Smooth muscle cell (in vitro differentiated cells): Measurements from ENCODE around the gene H6PD. TPM values are rescaled to one million over a fixed set of nuclear protein-coding genes. Genes with fewer than 3 reads are reported as not detected.

Source experiments
- DNase-seq: peaks from one replicate; lab custom pipeline; 2025; ENCODE audit not compliant: unreplicated experiment; lab: John Stamatoyannopoulos, UW
- H2AFZ ChIP-seq: fragments of 200-600 bp; sonication (generic); 2 replicates; pipeline ENCODE4 v1.6.0; 2016; ENCODE audit warnings: antibody characterized with exemption, low read depth, mild to moderate bottlenecking
- H3F3A ChIP-seq: fragments of 200-600 bp; sonication (generic); 2 replicates; pipeline ENCODE4 v1.6.0; 2017; ENCODE audit warnings: antibody characterized with exemption, low read depth
- H3K27ac ChIP-seq: fragments of 200-600 bp; sonication (generic); 2 replicates; pipeline ENCODE4 v1.5.1; 2016; ENCODE audit warnings: low read depth, mild to moderate bottlenecking
- H3K27me3 ChIP-seq: fragments of 200-600 bp; sonication (generic); 2 replicates; pipeline ENCODE4 v1.6.1; 2016; ENCODE audit warnings: low read depth, mild to moderate bottlenecking
- H3K36me3 ChIP-seq: fragments of 200-600 bp; sonication (generic); 2 replicates; pipeline ENCODE4 v1.5.1; 2016; ENCODE audit warnings: low read depth
- H3K4me1 ChIP-seq: fragments of 200-600 bp; sonication (generic); 2 replicates; pipeline ENCODE4 v1.5.1; 2016; ENCODE audit warnings: low read depth
- H3K4me2 ChIP-seq: fragments of 200-600 bp; sonication (generic); 2 replicates; pipeline ENCODE4 v1.6.0; 2016; ENCODE audit warnings: mild to moderate bottlenecking
- H3K4me3 ChIP-seq: fragments of 200-600 bp; sonication (generic); 2 replicates; pipeline ENCODE4 v1.5.1; 2016; ENCODE audit warnings: mild to moderate bottlenecking
- H3K79me2 ChIP-seq: fragments of 200-600 bp; sonication (generic); 2 replicates; pipeline ENCODE4 v1.6.0; 2016; ENCODE audit warnings: low read depth, mild to moderate bottlenecking
- H3K9ac ChIP-seq: fragments of 200-600 bp; sonication (generic); 2 replicates; pipeline ENCODE4 v1.6.0; 2016; ENCODE audit warnings: low read depth
- H3K9me3 ChIP-seq: fragments of 200-600 bp; sonication (generic); replicated peaks from 2 replicates; pipeline ENCODE4 v1.5.1; 2016; ENCODE audit warnings: low read depth
- H4K20me1 ChIP-seq: fragments of 200-600 bp; sonication (generic); 2 replicates; pipeline ENCODE4 v1.6.0; 2016; ENCODE audit warnings: low read depth
- WGBS: methylation state at CpG from one replicate; pipeline ENCODE4 v1.1.7; 2016; ENCODE audit warnings: low lambda C conversion rate; 5-methylcytosine and 5-hydroxymethylcytosine counted together
- polyA plus RNA-seq: library from polyadenylated mRNA; unstranded; fragments of >200 nt; fragmentation: Nextera tagmentation; extraction: Ambion mirVana; gene quantifications from 2 replicates; pipeline ENCODE4 v1.2.1, GENCODE V29; 2016
- total RNA-seq: library from RNA; depleted of rRNA; stranded (reverse); fragments of >200 nt; gene quantifications from 2 replicates; pipeline ENCODE4 v1.2.3, GENCODE V29; 2014
- TF ChIP-seq, protein P1 (sequence below): fragments of 200-600 bp; sonication (generic); IDR thresholded peaks from 2 replicates; pipeline ENCODE4 v1.5.1; 2017; ENCODE audit warnings: borderline replicate concordance, mild to moderate bottlenecking, antibody characterized with exemption; ENCODE audit not compliant: insufficient read depth, poor library complexity, severe bottlenecking

The H6PD gene
- total and polyA plus RNA-seq, 2 experiments from 2014 or later = 15.1 to 15.3 TPM

DNA sequence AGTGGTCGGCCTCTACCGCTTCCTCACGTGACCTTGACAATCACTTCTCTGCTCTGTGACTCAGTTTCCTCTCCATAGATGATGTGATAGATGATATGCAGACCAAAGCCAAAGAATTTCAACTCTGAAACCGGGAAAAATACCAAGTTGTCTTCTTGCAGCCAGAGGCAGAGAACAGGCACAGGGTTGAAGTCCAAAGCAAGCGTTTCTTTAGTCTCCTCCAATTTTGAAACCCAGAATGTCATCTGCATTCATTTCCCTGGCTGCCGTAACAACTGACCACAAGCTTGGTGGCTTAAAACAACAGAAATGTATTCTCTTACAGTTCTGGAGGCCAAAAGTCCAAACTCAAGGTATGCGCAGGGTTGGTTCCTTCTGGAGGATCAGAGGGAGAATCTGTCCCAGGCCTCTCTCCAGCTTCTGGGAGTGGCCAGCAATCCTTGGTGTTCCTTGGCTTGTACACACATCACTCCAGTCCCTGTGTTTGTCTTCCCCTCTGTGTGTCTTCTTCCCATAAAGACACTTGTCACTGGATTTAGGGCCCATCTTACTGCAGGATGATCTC is 30.3 kb upstream of the H6PD start:
- no peaks in the 10 kb centered on the region for H3K36me3 ChIP-seq
- no peaks in the 10 kb centered on the region for H4K20me1 ChIP-seq
- no peak for DNase-seq
- peaks cover 5% of the 10 kb centered on the region for H3F3A ChIP-seq
- no peak overlapping the region for H3K27ac ChIP-seq
- no peak overlapping the region for H2AFZ ChIP-seq
- H3K9me3 ChIP-seq = no peaks in the 10 kb centered on the region
- H3K4me1 ChIP-seq = peaks cover 19% of the 10 kb centered on the region
- H3K27me3 ChIP-seq = peaks cover 35% of the 10 kb centered on the region
- no peaks in the 10 kb centered on the region for H3K79me2 ChIP-seq
- TF ChIP-seq, protein P1, sequence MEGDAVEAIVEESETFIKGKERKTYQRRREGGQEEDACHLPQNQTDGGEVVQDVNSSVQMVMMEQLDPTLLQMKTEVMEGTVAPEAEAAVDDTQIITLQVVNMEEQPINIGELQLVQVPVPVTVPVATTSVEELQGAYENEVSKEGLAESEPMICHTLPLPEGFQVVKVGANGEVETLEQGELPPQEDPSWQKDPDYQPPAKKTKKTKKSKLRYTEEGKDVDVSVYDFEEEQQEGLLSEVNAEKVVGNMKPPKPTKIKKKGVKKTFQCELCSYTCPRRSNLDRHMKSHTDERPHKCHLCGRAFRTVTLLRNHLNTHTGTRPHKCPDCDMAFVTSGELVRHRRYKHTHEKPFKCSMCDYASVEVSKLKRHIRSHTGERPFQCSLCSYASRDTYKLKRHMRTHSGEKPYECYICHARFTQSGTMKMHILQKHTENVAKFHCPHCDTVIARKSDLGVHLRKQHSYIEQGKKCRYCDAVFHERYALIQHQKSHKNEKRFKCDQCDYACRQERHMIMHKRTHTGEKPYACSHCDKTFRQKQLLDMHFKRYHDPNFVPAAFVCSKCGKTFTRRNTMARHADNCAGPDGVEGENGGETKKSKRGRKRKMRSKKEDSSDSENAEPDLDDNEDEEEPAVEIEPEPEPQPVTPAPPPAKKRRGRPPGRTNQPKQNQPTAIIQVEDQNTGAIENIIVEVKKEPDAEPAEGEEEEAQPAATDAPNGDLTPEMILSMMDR = no peak
- 90% methylated on average over 7 of the region's 7 CpGs for WGBS
- H3K9ac ChIP-seq = no peak overlapping the region
- H3K4me2 ChIP-seq = no peak overlapping the region
- no peak overlapping the region for H3K4me3 ChIP-seq

DNA sequence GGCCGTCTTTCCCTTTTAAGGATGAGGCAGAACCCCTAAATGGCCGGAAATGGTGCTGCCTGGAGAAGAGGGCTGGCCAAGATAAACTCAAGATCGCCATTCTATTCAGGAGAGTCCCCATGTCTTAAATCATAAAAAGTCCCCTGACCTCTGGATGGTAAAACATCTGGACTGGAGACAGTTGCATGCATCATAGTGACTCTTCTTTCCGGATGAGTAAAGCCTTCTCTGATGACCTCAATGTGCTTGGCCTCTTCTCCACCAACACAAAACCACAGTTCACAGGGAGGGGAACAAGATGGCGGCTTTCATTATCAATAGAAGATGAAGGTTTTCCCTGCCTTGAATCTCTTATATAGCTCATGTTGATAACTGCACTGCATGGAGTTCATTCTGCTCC is 27.5 kb upstream of the H6PD start:
- Histone ChIP-seq H3F3A (no peaks in the 10 kb centered on the region), H3K27me3 (peaks cover 24% of the 10 kb centered on the region), H3K9ac (peak overlapping the region; percentile 8), H2AFZ (no peak overlapping the region), H3K4me1 (peaks cover 8% of the 10 kb centered on the region), H3K9me3 (no peaks in the 10 kb centered on the region), H3K36me3 (no peaks in the 10 kb centered on the region), H3K4me3 (no peak overlapping the region), H3K27ac (peak overlapping the region; percentile 43), H4K20me1 (no peaks in the 10 kb centered on the region), H3K79me2 (no peaks in the 10 kb centered on the region), H3K4me2 (no peak overlapping the region)
- TF ChIP-seq, protein P1 = no peak
- DNase-seq = no peak
- WGBS = 61% methylated on average over 5 of the region's 5 CpGs

DNA sequence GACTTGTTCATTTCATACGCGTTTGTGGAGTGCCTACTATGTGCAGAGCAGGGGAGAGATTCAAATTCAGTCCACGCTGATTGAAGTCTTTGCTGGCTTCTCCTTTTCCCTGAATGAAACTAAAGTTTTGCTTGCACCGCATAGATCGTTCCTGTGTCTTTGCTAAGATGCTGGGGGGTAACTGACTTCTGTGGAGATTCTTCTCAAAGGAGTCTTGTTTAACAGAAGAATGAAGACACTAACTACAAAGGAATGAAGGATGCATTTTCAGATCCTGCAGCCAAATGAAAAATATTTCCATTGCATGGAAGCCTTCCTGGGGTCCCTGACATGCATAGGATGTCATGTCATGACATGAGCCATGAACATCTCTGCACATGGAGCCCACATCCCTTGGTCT is 26.9 kb upstream of the H6PD start:
- peak overlapping the region; percentile 43 for H3K27ac ChIP-seq

More for the DNA sequence above, 26.9 kb upstream of the H6PD start:
- DNase-seq = no peak
- peaks cover 19% of the 10 kb centered on the region for H3K27me3 ChIP-seq
- H3K36me3 ChIP-seq = no peaks in the 10 kb centered on the region
- H2AFZ ChIP-seq = no peak overlapping the region
- H3F3A ChIP-seq = no peaks in the 10 kb centered on the region
- H3K9ac ChIP-seq = peak overlapping the region; percentile 8
- H3K4me2 ChIP-seq = no peak overlapping the region
- no peak overlapping the region for H3K4me3 ChIP-seq
- no peaks in the 10 kb centered on the region for H3K9me3 ChIP-seq
- H3K4me1 ChIP-seq = peaks cover 2% of the 10 kb centered on the region
- TF ChIP-seq, protein P1 = no peak
- H3K79me2 ChIP-seq = no peaks in the 10 kb centered on the region
- 90% methylated on average over 5 of the region's 5 CpGs for WGBS
- H4K20me1 ChIP-seq = no peaks in the 10 kb centered on the region
